Keratinocyte (primary cell): ENCODE results near the gene CADM3. TPM values are rescaled to one million over a fixed set of nuclear protein-coding genes. Genes with fewer than 3 reads are reported as not detected.
A peak's percentile ranks its signal among the peaks of the same experiment; 100 is the strongest.

Source experiments
- DNase-seq: peaks from one replicate; pipeline ENCODE4 v3.0.0-alpha.2; 2011; ENCODE audit warnings: low read depth, missing footprints, low spot score
- FAIRE-seq: peaks from 2 replicates; lab custom pipeline; 2011; peaks lifted over from hg19 to GRCh38; lab: Jason Lieb, UNC
- H2AFZ ChIP-seq: 2 replicates; pipeline ENCODE4 v1.6.0; 2012; ENCODE audit warnings: low read length, control low read depth, inconsistent platforms; ENCODE audit not compliant: control insufficient read depth
- H3K27ac ChIP-seq: 2 replicates; pipeline ENCODE4 v1.5.1; 2011; ENCODE audit warnings: low read length; ENCODE audit not compliant: control insufficient read depth, insufficient read depth
- H3K27me3 ChIP-seq: 3 replicates; pipeline ENCODE4 v1.6.0; 2011; ENCODE audit warnings: low read length; ENCODE audit not compliant: control insufficient read depth, insufficient read depth; ENCODE audit errors: extremely low read depth
- H3K36me3 ChIP-seq, 2 experiments: 2 replicates in 1 of 2; 3 replicates in 1 of 2; pipeline ENCODE4 v1.5.1; 2011; ENCODE audit warnings: low read length in 2 of 2, mild to moderate bottlenecking in 1 of 2; ENCODE audit not compliant: control insufficient read depth in 2 of 2, insufficient read depth in 2 of 2; ENCODE audit errors: extremely low read depth in 1 of 2
- H3K4me1 ChIP-seq: 3 replicates; pipeline ENCODE4 v1.5.1; 2011; ENCODE audit warnings: low read length; ENCODE audit not compliant: control insufficient read depth, insufficient read depth; ENCODE audit errors: extremely low read depth
- H3K4me2 ChIP-seq: 3 replicates; pipeline ENCODE4 v1.6.0; 2011; ENCODE audit warnings: low read depth, low read length; ENCODE audit not compliant: control insufficient read depth, insufficient read depth; ENCODE audit errors: extremely low read depth
- H3K4me3 ChIP-seq, 3 experiments: fragments of 200-600 bp in 1 of 3; sonication (generic) in 1 of 3; 2 replicates in 2 of 3; 3 replicates in 1 of 3; pipeline ENCODE4 v1.5.1; 2011 to 2016; ENCODE audit warnings: low read length in 3 of 3, mild to moderate bottlenecking in 3 of 3, control low read depth in 2 of 3, inconsistent platforms in 1 of 3, low read depth in 1 of 3, mixed read lengths in 1 of 3, mixed run types in 1 of 3, moderate library complexity in 1 of 3; ENCODE audit not compliant: control insufficient read depth in 2 of 3, insufficient read depth in 2 of 3; ENCODE audit errors: extremely low read depth in 1 of 3
- H3K79me2 ChIP-seq: 2 replicates; pipeline ENCODE4 v1.6.0; 2012; ENCODE audit warnings: low read length; ENCODE audit not compliant: control insufficient read depth, insufficient read depth
- H3K9ac ChIP-seq: 3 replicates; pipeline ENCODE4 v1.6.0; 2011; ENCODE audit warnings: low read length; ENCODE audit not compliant: control insufficient read depth, insufficient read depth; ENCODE audit errors: extremely low read depth
- H3K9me1 ChIP-seq: 3 replicates; pipeline ENCODE4 v1.6.0; 2011; ENCODE audit warnings: low read length; ENCODE audit not compliant: control insufficient read depth, insufficient read depth; ENCODE audit errors: extremely low read depth
- H3K9me3 ChIP-seq: 2 replicates; pipeline ENCODE4 v1.5.1; 2012; ENCODE audit warnings: low read depth, low read length; ENCODE audit not compliant: control insufficient read depth
- H4K20me1 ChIP-seq: 3 replicates; pipeline ENCODE4 v1.6.0; 2011; ENCODE audit warnings: low read length; ENCODE audit not compliant: control insufficient read depth, insufficient read depth; ENCODE audit errors: extremely low read depth
- CTCF ChIP-seq, 3 experiments: IDR thresholded peaks in 1 of 3; conservative IDR thresholded peaks in 1 of 3; optimal IDR thresholded peaks in 1 of 3; 2 replicates in 2 of 3; 3 replicates in 1 of 3; pipeline versions ENCODE3 to v1.5.1; 2011; ENCODE audit warnings: low read length in 3 of 3, mild to moderate bottlenecking in 3 of 3, moderate library complexity in 2 of 3, control low read depth in 1 of 3, inconsistent platforms in 1 of 3; ENCODE audit not compliant: insufficient read depth in 2 of 3; ENCODE audit errors: extremely low read depth in 1 of 3
- EZH2 ChIP-seq: IDR thresholded peaks from one replicate; pipeline ENCODE4 v1.6.1; 2012; ENCODE audit warnings: inconsistent platforms, mild to moderate bottlenecking, low read length, moderate library complexity
- dilution Hi-C: fragments of 300-500 bp; cut with MboI; formaldehyde crosslinking; loops from one replicate; pipeline ENCODE4 v1.7.0; 2020; ENCODE audit warnings: low sequenced_read_pairs; ENCODE audit not compliant: extremely low pct_ligation_motif_present
- polyA plus RNA-seq, 5 experiments: library from polyadenylated mRNA; depleted of rRNA in 3 of 5; stranded (reverse) in 3 of 5; stranded (forward) in 1 of 5; unstranded in 1 of 5; fragments of >200 nt; gene quantifications; 1 replicate in 1 of 5; 2 replicates in 3 of 5; 3 replicates in 1 of 5; pipeline versions ENCODE4 v1.2.1 to v1.2.3, GENCODE V29; 2011 to 2012; ENCODE audit warnings: missing spikeins in 2 of 5, low read depth in 1 of 5, low replicate concordance in 1 of 5

CADM3 gene
- polyA plus RNA-seq, 1 donor (not counting 4 experiments of a cell fraction or from before 2014, with no cell fraction given), result not detected

- Histone ChIP-seq H3K4me1 (no peaks in the 10 kb centered on the region), H3K9me1 (no peaks in the 10 kb centered on the region), H3K27me3 (peaks cover 51% of the 10 kb centered on the region), H3K36me3 (no peaks in the 10 kb centered on the region), H4K20me1 (no peaks in the 10 kb centered on the region), H3K4me3 (no peak overlapping the region), H2AFZ (no peak overlapping the region), H3K79me2 (no peaks in the 10 kb centered on the region), H3K27ac (no peak overlapping the region), H3K9me3 (no peaks in the 10 kb centered on the region), H3K4me2 (no peak overlapping the region), H3K9ac (no peak overlapping the region)
- FAIRE-seq, result no peak
- TF ChIP-seq CTCF (optimal IDR thresholded peaks at IDR 0.05 in 1 of 3, IDR thresholded peaks at IDR 0.05 in 1 of 3, conservative IDR thresholded peaks at IDR 0.05 in 1 of 3; ENCODE audit: extremely low read depth in 1 of 3, insufficient read depth in 2 of 3, low read length in 3 of 3), result no peak
- peak; percentile 86 for TF ChIP-seq EZH2
- dilution Hi-C loops, result no loop called here
- no peak for DNase-seq
Measured at GRCh38 chr1:159170639-159171038, 776 bp upstream of the CADM3 start.

DNA sequence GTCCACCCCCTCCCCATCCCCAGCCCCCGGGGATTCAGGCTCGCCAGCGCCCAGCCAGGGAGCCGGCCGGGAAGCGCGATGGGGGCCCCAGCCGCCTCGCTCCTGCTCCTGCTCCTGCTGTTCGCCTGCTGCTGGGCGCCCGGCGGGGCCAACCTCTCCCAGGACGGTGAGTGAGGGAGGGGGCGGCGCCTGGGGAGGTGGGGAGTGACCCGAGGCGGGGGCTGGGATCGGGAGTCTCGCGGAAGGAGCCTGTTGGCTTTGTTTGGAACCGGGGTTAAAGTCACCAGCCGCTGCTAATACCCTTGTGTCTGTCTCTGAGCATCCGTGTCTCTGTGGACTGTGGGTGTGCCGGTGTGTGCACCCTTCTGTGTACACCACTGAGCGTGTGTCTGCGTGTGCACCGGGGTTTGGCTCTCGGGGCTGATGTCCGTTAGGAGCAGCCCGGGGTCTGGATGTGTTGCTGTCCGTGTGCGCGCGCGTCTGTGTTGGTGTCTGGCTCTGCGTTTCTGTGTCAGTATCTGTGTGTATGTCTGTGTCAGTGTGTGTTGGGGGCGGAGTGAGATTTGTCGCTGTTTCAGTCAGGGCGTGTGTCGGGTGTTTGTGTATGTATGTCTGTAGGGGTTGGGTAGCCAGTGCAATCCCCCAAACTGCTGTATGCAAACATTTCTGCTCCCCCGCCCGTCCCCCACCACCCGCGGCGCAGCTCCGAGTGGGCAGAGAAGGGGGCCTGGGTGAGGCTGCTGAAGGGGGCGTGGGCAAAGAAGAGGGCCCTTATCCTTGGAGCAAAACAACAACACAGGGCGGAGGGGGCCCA is 480 bp downstream of the CADM3 start:
- no peaks in the 10 kb centered on the region for H3K9me3 ChIP-seq
- dilution Hi-C loops, result no loop called here
- H4K20me1 ChIP-seq, result no peaks in the 10 kb centered on the region
- H3K4me3 ChIP-seq, result no peak overlapping the region
- H3K4me1 ChIP-seq, result no peaks in the 10 kb centered on the region
- no peak overlapping the region for H3K27ac ChIP-seq
- no peak overlapping the region for H2AFZ ChIP-seq
- no peaks in the 10 kb centered on the region for H3K36me3 ChIP-seq
- DNase-seq, result no peak
- FAIRE-seq, result no peak
- no peaks in the 10 kb centered on the region for H3K79me2 ChIP-seq
- no peak overlapping the region for H3K9ac ChIP-seq
- TF ChIP-seq EZH2 (peak; percentile 99), CTCF (optimal IDR thresholded peaks at IDR 0.05 in 1 of 3, IDR thresholded peaks at IDR 0.05 in 1 of 3, conservative IDR thresholded peaks at IDR 0.05 in 1 of 3; ENCODE audit: extremely low read depth in 1 of 3, insufficient read depth in 2 of 3, low read length in 3 of 3) (no peak)
- no peaks in the 10 kb centered on the region for H3K9me1 ChIP-seq
- peaks cover 51% of the 10 kb centered on the region for H3K27me3 ChIP-seq
- H3K4me2 ChIP-seq, result no peak overlapping the region
